Endothelial cell of umbilical vein (primary cell): ENCODE results near the gene CDK19. TPM values are rescaled to one million over a fixed set of nuclear protein-coding genes. Genes with fewer than 3 reads are reported as not detected.
"Not testable (repeated sequence)": the region's sequence is repeated elsewhere in the genome, so short reads cannot be mapped to it uniquely, and the experiment has no call there.

Experiments
- BruUV-seq: library from RNA; stranded (reverse); fragments of 400-500 nt; replicated peaks from 2 replicates; lab custom pipeline; 2021; lab: Mats Ljungman, UMichigan
- CTCF ChIA-PET: fragments of 300-600, 350-600 bp; sonication (Branson Sonifier 250); formaldehyde crosslinking; loops from one replicate; lab custom pipeline; 2021; ENCODE audit warnings: antibody characterized with exemption, inconsistent platforms; lab: Charles Lee
- POLR2A ChIA-PET: fragments of 300-600, 350-600 bp; sonication (Branson Sonifier 250); formaldehyde crosslinking; loops from one replicate; lab custom pipeline; 2021; ENCODE audit warnings: antibody characterized with exemption, inconsistent platforms; lab: Charles Lee
- DNase-seq: peaks from one replicate; pipeline ENCODE4 v3.0.0-alpha.2; 2011; ENCODE audit warnings: low read depth, low spot score
- FAIRE-seq: peaks from 2 replicates; lab custom pipeline; 2011; peaks lifted over from hg19 to GRCh38; lab: Jason Lieb, UNC
- H2AFZ ChIP-seq: 2 replicates; pipeline ENCODE4 v1.6.0; 2012; ENCODE audit warnings: low read depth, low read length, control low read depth, inconsistent platforms
- H3K27ac ChIP-seq: 2 replicates; pipeline ENCODE4 v1.5.1; 2011; ENCODE audit warnings: low read depth, mild to moderate bottlenecking, control low read depth, low read length, moderate library complexity; ENCODE audit not compliant: insufficient read depth
- H3K27me3 ChIP-seq, 2 experiments: 2 replicates each; pipeline versions ENCODE4 v1.6.0 to v1.6.1; 2011; ENCODE audit warnings: low read length in 2 of 2, mixed read lengths in 1 of 2; ENCODE audit not compliant: control insufficient read depth in 2 of 2, insufficient read depth in 2 of 2
- H3K36me3 ChIP-seq, 2 experiments: 2 replicates in 1 of 2; 3 replicates in 1 of 2; pipeline ENCODE4 v1.5.1; 2011; ENCODE audit warnings: low read length in 2 of 2, mild to moderate bottlenecking in 1 of 2, moderate library complexity in 1 of 2; ENCODE audit not compliant: control insufficient read depth in 2 of 2, insufficient read depth in 2 of 2; ENCODE audit errors: extremely low read depth in 1 of 2
- H3K4me1 ChIP-seq: 3 replicates; pipeline ENCODE4 v1.5.1; 2011; ENCODE audit warnings: mild to moderate bottlenecking, low read length; ENCODE audit not compliant: control insufficient read depth, insufficient read depth; ENCODE audit errors: extremely low read depth
- H3K4me2 ChIP-seq: 2 replicates; pipeline ENCODE4 v1.6.1; 2011; ENCODE audit warnings: low read length, control low read depth, mixed read lengths; ENCODE audit not compliant: insufficient read depth
- H3K4me3 ChIP-seq, 3 experiments: fragments of 200-600 bp in 1 of 3; sonication (generic), shearing (Covaris generic) in 1 of 3; replicated peaks in 1 of 3; 2 replicates each; pipeline ENCODE4 v1.5.1; 2011 to 2016; ENCODE audit warnings: control low read depth in 3 of 3, low read length in 3 of 3, mild to moderate bottlenecking in 2 of 3, inconsistent platforms in 1 of 3, low read depth in 1 of 3, moderate library complexity in 1 of 3; ENCODE audit not compliant: insufficient read depth in 1 of 3
- H3K79me2 ChIP-seq: 2 replicates; pipeline ENCODE4 v1.6.0; 2012; ENCODE audit warnings: low read length, inconsistent platforms; ENCODE audit not compliant: control insufficient read depth, insufficient read depth
- H3K9ac ChIP-seq: replicated peaks from 2 replicates; pipeline ENCODE3; 2011; ENCODE audit warnings: low read length, control low read depth; ENCODE audit not compliant: insufficient read depth; ENCODE audit errors: extremely low read depth
- H3K9me1 ChIP-seq: replicated peaks from 3 replicates; pipeline ENCODE4 v1.6.0; 2011; ENCODE audit warnings: mild to moderate bottlenecking, low read length; ENCODE audit not compliant: control insufficient read depth, insufficient read depth; ENCODE audit errors: extremely low read depth
- H3K9me3 ChIP-seq: replicated peaks from 2 replicates; pipeline ENCODE4 v1.5.1; 2012; ENCODE audit warnings: low read length, inconsistent platforms; ENCODE audit not compliant: control insufficient read depth, insufficient read depth
- H4K20me1 ChIP-seq: replicated peaks from 2 replicates; pipeline ENCODE3; 2011; ENCODE audit warnings: mild to moderate bottlenecking, low read length; ENCODE audit not compliant: control insufficient read depth, insufficient read depth; ENCODE audit errors: extremely low read depth
- EZH2 ChIP-seq: IDR thresholded peaks from 2 replicates; pipeline ENCODE4 v1.6.1; 2012; ENCODE audit warnings: borderline replicate concordance, low read depth, mild to moderate bottlenecking, moderate library complexity, low read length, inconsistent platforms; ENCODE audit not compliant: severe bottlenecking
- FOS ChIP-seq: IDR thresholded peaks from 2 replicates; pipeline ENCODE4 v1.6.1; 2011; ENCODE audit warnings: mild to moderate bottlenecking, low read length, moderate library complexity, borderline replicate concordance; ENCODE audit not compliant: insufficient read depth
- GATA2 ChIP-seq: IDR thresholded peaks from 2 replicates; pipeline ENCODE4 v1.7.0; 2011; ENCODE audit warnings: low read depth, mild to moderate bottlenecking, moderate library complexity, mixed read lengths, low read length; ENCODE audit not compliant: insufficient read length, insufficient read depth
- JUN ChIP-seq: IDR thresholded peaks from 2 replicates; pipeline ENCODE4 v1.6.1; 2011; ENCODE audit warnings: borderline replicate concordance, low read depth; ENCODE audit not compliant: insufficient read length, insufficient read depth
- MYC ChIP-seq: IDR thresholded peaks from one replicate; pipeline ENCODE4 v1.6.1; 2011; ENCODE audit warnings: mild to moderate bottlenecking, low read depth, low read length
- POLR2A ChIP-seq: IDR thresholded peaks from 2 replicates; pipeline ENCODE4 v1.6.1; 2012; ENCODE audit warnings: low read depth, mild to moderate bottlenecking, control low read depth, low read length
- POLR2AphosphoS5 ChIP-seq: IDR thresholded peaks from 2 replicates; pipeline ENCODE4 v1.6.1; 2012; ENCODE audit warnings: low read depth, mild to moderate bottlenecking, control low read depth, low read length, moderate library complexity; ENCODE audit not compliant: insufficient read depth
- dilution Hi-C: fragments of 300-500 bp; cut with MboI; formaldehyde crosslinking; loops from one replicate; pipeline ENCODE4 v1.15.0; 2019; ENCODE audit warnings: low sequenced_read_pairs; ENCODE audit not compliant: extremely low pct_ligation_motif_present
- intact Hi-C: fragments of 100-400 bp; cut with micrococcal nuclease; formaldehyde crosslinking; loops from one replicate; pipeline ENCODE4 v1.10.0; 2022
- polyA plus RNA-seq, 4 experiments: library from polyadenylated mRNA; depleted of rRNA in 3 of 4; stranded (reverse) in 3 of 4; unstranded in 1 of 4; fragments of >200 nt; gene quantifications; 2 replicates each; pipeline versions ENCODE4 v1.2.1 to v1.2.3, GENCODE V29; 2011 to 2012; ENCODE audit warnings: missing spikeins in 1 of 4
- total RNA-seq: library from RNA; stranded (reverse); gene quantifications from 2 replicates; pipeline ENCODE4 v1.2.3, GENCODE V29; 2021
- TF ChIP-seq, protein P1 (sequence below), 2 donors: IDR thresholded peaks; 1 replicate in 1 of 2; 2 replicates in 1 of 2; pipeline ENCODE4 v1.5.1; 2011; ENCODE audit warnings: low read length in 2 of 2, mild to moderate bottlenecking in 2 of 2, moderate library complexity in 2 of 2, control low read depth in 1 of 2, inconsistent platforms in 1 of 2, low read depth in 1 of 2; ENCODE audit not compliant: insufficient read depth in 1 of 2; ENCODE audit errors: extremely low read depth in 1 of 2
- TF ChIP-seq, protein P2 (sequence below): IDR thresholded peaks from 2 replicates; pipeline ENCODE4 v1.6.1; 2011; ENCODE audit not compliant: insufficient read depth, insufficient read length

Gene CDK19
- total and polyA plus RNA-seq, 2 donors (not counting 3 experiments of a cell fraction or from before 2014, with no cell fraction given), result 4.6 to 12.1 TPM

DNA sequence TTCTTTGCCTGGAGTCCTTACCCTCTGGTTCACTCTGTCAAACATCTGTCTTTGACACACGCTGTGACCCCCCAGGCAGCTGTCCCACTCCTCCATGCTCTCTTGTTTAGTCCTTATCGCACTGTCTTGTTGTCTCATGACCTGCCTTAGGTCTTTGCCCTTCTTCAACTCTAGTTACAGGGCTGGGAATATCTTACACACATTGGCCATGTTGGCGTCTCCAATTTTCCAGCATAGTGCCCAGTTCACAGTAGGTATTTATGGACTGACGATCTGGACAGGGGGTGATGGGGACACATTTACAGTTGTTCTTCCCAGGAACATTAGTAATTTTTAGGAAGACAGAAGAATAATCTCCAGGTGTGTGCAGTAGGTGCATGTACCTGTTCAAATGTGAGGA lies 209.1 kb downstream of the CDK19 start:
- Histone ChIP-seq H3K4me2 (no peak overlapping the region), H3K27ac (no peak overlapping the region), H3K9ac (no peak overlapping the region), H3K4me1 (no peaks in the 10 kb centered on the region), H3K4me3 (no peak overlapping the region), H4K20me1 (no peaks in the 10 kb centered on the region), H2AFZ (no peak overlapping the region), H3K9me1 (no peaks in the 10 kb centered on the region), H3K36me3 (no peaks in the 10 kb centered on the region), H3K27me3 (no peaks in the 10 kb centered on the region), H3K9me3 (no peaks in the 10 kb centered on the region), H3K79me2 (no peaks in the 10 kb centered on the region)
- DNase-seq, result no peak
- no TSS peak for BruUV-seq
- ChIA-PET CTCF (no interaction called here), POLR2A (no interaction called here)
- intact Hi-C loops, result no loop called here
- no peak for FAIRE-seq
- dilution Hi-C loops, result no loop called here
- TF ChIP-seq JUN, result no peak
- no peak for TF ChIP-seq FOS
- no peak for TF ChIP-seq POLR2AphosphoS5
- no peak for TF ChIP-seq MYC
- TF ChIP-seq, protein P1, sequence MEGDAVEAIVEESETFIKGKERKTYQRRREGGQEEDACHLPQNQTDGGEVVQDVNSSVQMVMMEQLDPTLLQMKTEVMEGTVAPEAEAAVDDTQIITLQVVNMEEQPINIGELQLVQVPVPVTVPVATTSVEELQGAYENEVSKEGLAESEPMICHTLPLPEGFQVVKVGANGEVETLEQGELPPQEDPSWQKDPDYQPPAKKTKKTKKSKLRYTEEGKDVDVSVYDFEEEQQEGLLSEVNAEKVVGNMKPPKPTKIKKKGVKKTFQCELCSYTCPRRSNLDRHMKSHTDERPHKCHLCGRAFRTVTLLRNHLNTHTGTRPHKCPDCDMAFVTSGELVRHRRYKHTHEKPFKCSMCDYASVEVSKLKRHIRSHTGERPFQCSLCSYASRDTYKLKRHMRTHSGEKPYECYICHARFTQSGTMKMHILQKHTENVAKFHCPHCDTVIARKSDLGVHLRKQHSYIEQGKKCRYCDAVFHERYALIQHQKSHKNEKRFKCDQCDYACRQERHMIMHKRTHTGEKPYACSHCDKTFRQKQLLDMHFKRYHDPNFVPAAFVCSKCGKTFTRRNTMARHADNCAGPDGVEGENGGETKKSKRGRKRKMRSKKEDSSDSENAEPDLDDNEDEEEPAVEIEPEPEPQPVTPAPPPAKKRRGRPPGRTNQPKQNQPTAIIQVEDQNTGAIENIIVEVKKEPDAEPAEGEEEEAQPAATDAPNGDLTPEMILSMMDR (IDR thresholded peaks at IDR 0.05; ENCODE audit: extremely low read depth in 1 of 2, insufficient read depth in 1 of 2, low read depth in 1 of 2, low read length in 2 of 2), result no peak
- TF ChIP-seq EZH2, result no peak
- no peak for TF ChIP-seq POLR2A
- no peak for TF ChIP-seq GATA2
- TF ChIP-seq, protein P2, sequence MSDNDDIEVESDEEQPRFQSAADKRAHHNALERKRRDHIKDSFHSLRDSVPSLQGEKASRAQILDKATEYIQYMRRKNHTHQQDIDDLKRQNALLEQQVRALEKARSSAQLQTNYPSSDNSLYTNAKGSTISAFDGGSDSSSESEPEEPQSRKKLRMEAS, result no peak

DNA sequence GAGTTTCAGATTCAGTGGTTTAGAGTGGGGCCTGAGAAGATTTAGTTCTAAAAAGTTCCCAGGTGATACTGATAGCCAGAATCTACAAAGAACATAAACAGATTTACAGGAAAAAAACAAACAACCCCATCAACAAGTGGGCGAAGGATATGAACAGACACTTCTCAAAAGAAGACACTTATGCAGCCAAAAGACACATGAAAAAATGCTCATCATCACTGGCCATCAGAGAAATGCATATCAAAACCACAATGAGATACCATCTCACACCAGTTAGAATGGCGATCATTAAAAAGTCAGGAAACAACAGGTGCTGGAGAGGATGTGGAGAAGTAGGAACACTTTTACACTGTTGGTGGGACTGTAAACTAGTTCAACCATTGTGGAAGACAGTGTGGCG lies 214.6 kb downstream of the CDK19 start:
- FAIRE-seq, H3K27me3 ChIP-seq, H3K9me3 ChIP-seq, H3K9me1 ChIP-seq, H4K20me1 ChIP-seq, CTCF ChIA-PET, H3K36me3 ChIP-seq, POLR2A ChIA-PET, H2AFZ ChIP-seq, H3K4me1 ChIP-seq, H3K9ac ChIP-seq, H3K27ac ChIP-seq, intact Hi-C loops, BruUV-seq, dilution Hi-C loops, H3K4me3 ChIP-seq, DNase-seq, H3K79me2 ChIP-seq, H3K4me2 ChIP-seq: not testable (repeated sequence)
